ENCODE results near the gene TROAP.

DNA sequence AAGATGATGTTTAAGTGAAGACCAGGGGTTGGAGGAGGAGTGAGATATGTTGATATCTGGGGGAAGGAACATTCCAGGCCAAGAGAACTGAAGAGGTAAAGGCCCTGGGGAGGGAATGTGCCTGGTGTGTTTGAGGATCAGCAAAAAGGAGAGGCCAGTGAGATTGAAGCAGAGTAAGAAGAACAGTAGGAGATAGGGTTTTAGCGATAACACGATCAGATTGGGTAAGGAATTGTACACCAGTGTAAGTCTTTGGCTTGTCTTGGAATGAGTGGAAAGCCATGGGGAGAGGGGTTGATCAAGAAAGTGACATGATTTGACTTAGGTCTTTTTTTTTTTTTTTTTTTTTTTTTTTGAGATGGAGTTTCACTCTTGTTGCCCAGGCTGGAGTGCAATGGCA, 4.8 kb downstream of the TROAP start:
- TF ChIP-seq CTCF (IDR thresholded peaks at IDR 0.05) (no peak), POLR2A (IDR thresholded peaks at IDR 0.05) (no peak)

All from lower leg skin (tissue), 3 donors.